Measurements from ENCODE around the gene ZNHIT1. TPM values are rescaled to one million over a fixed set of nuclear protein-coding genes. Genes with fewer than 3 reads are reported as not detected.
A peak's percentile ranks its signal among the peaks of the same experiment; 100 is the strongest.

The ZNHIT1 gene
- total RNA-seq, 1 donor from 2014 or later: 57.2 TPM

GRCh38 chr7:101236292-101236835 is 18.4 kb downstream of the ZNHIT1 start:
- H3K9me3 Mint-ChIP-seq (ENCODE audit: low read depth): no peaks in the 10 kb centered on the region
- no peak for DNase-seq (ENCODE audit: low spot score)
- H3K4me1 Mint-ChIP-seq (ENCODE audit: low read depth): peaks cover 9% of the 10 kb centered on the region
- peaks cover 2% of the 10 kb centered on the region for H3K36me3 Mint-ChIP-seq (ENCODE audit: low read depth)
- TF ChIP-seq CTCF (IDR thresholded peaks at IDR 0.05): no peak
- no peak overlapping the region for H3K27ac Mint-ChIP-seq (ENCODE audit: unreplicated experiment)
- no peaks in the 10 kb centered on the region for H3K27me3 Mint-ChIP-seq (ENCODE audit: low read depth)
- H3K4me3 Mint-ChIP-seq (ENCODE audit: unreplicated experiment): no peak overlapping the region

GRCh38 chr7:101237206-101238067 is 19.5 kb downstream of the ZNHIT1 start, which contains the start of gene CLDN15:
Gene CLDN15 (minus strand): TSS chr7:101237802. CDS start chr7:101237581, 221 bp downstream.
- no peak for DNase-seq (ENCODE audit: low spot score)
- Mint-ChIP-seq H3K36me3 (ENCODE audit: low read depth) (peaks cover 2% of the 10 kb centered on the region), H3K4me3 (ENCODE audit: unreplicated experiment) (no peak within 1 kb of the TSS), H3K4me1 (ENCODE audit: low read depth) (peaks cover 4% of the 10 kb centered on the region), H3K27me3 (ENCODE audit: low read depth) (no peaks in the 10 kb centered on the region), H3K27ac (ENCODE audit: unreplicated experiment) (peak within 1 kb of the TSS; percentile 63), H3K9me3 (ENCODE audit: low read depth) (no peaks in the 10 kb centered on the region)
- TF ChIP-seq CTCF (IDR thresholded peaks at IDR 0.05): no peak

GRCh38 chr7:101238226-101239182 is 20.5 kb downstream of the ZNHIT1 start:
- Mint-ChIP-seq H3K9me3 (ENCODE audit: low read depth) (no peaks in the 10 kb centered on the region), H3K27ac (ENCODE audit: unreplicated experiment) (peak overlapping the region; percentile 63)

GRCh38 chr7:101239191-101239950 is 21.4 kb downstream of the ZNHIT1 start:
- TF ChIP-seq CTCF (IDR thresholded peaks at IDR 0.05): no peak
- no peak overlapping the region for H3K4me3 Mint-ChIP-seq (ENCODE audit: unreplicated experiment)
- H3K27me3 Mint-ChIP-seq (ENCODE audit: low read depth): no peaks in the 10 kb centered on the region
- no peaks in the 10 kb centered on the region for H3K9me3 Mint-ChIP-seq (ENCODE audit: low read depth)
- no peak for DNase-seq (ENCODE audit: low spot score)
- peaks cover 2% of the 10 kb centered on the region for H3K36me3 Mint-ChIP-seq (ENCODE audit: low read depth)
- H3K4me1 Mint-ChIP-seq (ENCODE audit: low read depth): peaks cover 11% of the 10 kb centered on the region
- H3K27ac Mint-ChIP-seq (ENCODE audit: unreplicated experiment): no peak overlapping the region

More at GRCh38 chr7:101238226-101239182, 20.5 kb downstream of the ZNHIT1 start:
- no peak for TF ChIP-seq CTCF (IDR thresholded peaks at IDR 0.05)
- Mint-ChIP-seq H3K4me3 (ENCODE audit: unreplicated experiment) (no peak overlapping the region), H3K4me1 (ENCODE audit: low read depth) (peaks cover 6% of the 10 kb centered on the region), H3K27me3 (ENCODE audit: low read depth) (no peaks in the 10 kb centered on the region), H3K36me3 (ENCODE audit: low read depth) (peaks cover 2% of the 10 kb centered on the region)
- DNase-seq (ENCODE audit: low spot score): no peak
